ENCODE results near the gene VPS36.

GRCh38 chr13:52383366-52383765 is 67.1 kb downstream of the VPS36 start:
- TF ChIP-seq EP300 (IDR thresholded peaks at IDR 0.05; ENCODE audit: borderline replicate concordance in 1 of 2, control insufficient read depth in 1 of 2, low read depth in 2 of 2, low read length in 2 of 2) (no peak), HDGF (IDR thresholded peaks at IDR 0.05) (no peak), E4F1 (IDR thresholded peaks at IDR 0.05; ENCODE audit: borderline replicate concordance, partially characterized antibody) (no peak), CTCF (IDR thresholded peaks at IDR 0.05 in 2 of 3, conservative IDR thresholded peaks at IDR 0.05 in 1 of 3; ENCODE audit: control insufficient read depth in 2 of 3, extremely low read depth in 1 of 3, insufficient read depth in 1 of 3, low read depth in 3 of 3, low read length in 3 of 3) (no peak), MAX (IDR thresholded peaks at IDR 0.05; ENCODE audit: low read depth, low read length) (no peak), POLR2AphosphoS5 (IDR thresholded peaks at IDR 0.05; ENCODE audit: low read length) (no peak), JUNB (IDR thresholded peaks at IDR 0.05) (no peak), STAT3 (IDR thresholded peaks at IDR 0.05; ENCODE audit: low read depth, low read length) (no peak), TAF1 (IDR thresholded peaks at IDR 0.05; ENCODE audit: borderline replicate concordance, low read depth, low read length) (no peak), CBX5 (IDR thresholded peaks at IDR 0.05; ENCODE audit: low read depth) (no peak)

Measured in GM12878 (cell line).